Gastroesophageal sphincter (tissue), 4 donors: ENCODE results near the gene TBR1. TPM values are rescaled to one million over a fixed set of nuclear protein-coding genes. Genes with fewer than 3 reads are reported as not detected.

Experiments used
- ATAC-seq: fragments of 150-250 bp; one replicate; pipeline ENCODE4 v1.9.1; 2016; ENCODE audit warnings: mild to moderate bottlenecking, moderate library complexity
- H3K27ac ChIP-seq, 4 donors: fragments of 200-600 bp; sonication (generic) in 3 of 4; 1 replicate in 3 of 4; 2 replicates in 1 of 4; pipeline ENCODE4 v1.5.1; 2016 to 2019
- H3K27me3 ChIP-seq: fragments of 200-600 bp; sonication (generic); one replicate; pipeline ENCODE4 v1.5.1; 2019
- H3K36me3 ChIP-seq, 2 donors: fragments of 200-600 bp; sonication (generic); one replicate each; pipeline ENCODE4 v1.5.1; 2019; ENCODE audit warnings: control low read depth in 1 of 2
- H3K4me1 ChIP-seq, 3 donors: fragments of 200-600 bp; sonication (generic); 1 replicate in 2 of 3; 2 replicates in 1 of 3; pipeline ENCODE4 v1.5.1; 2016 to 2019; ENCODE audit warnings: control low read depth in 2 of 3
- H3K4me3 ChIP-seq, 2 donors: fragments of 200-600 bp; sonication (generic); one replicate each; pipeline ENCODE4 v1.5.1; 2019; ENCODE audit warnings: mild to moderate bottlenecking in 1 of 2, moderate library complexity in 1 of 2
- H3K9me3 ChIP-seq, 3 donors: fragments of 200-600 bp; sonication (generic); one replicate each; pipeline ENCODE4 v1.5.1; 2017 to 2019; ENCODE audit warnings: control low read depth in 2 of 3
- EP300 ChIP-seq: sonication (generic); formaldehyde crosslinking; IDR thresholded peaks from one replicate; pipeline ENCODE4 v1.6.1; 2017; ENCODE audit warnings: antibody characterized with exemption, mild to moderate bottlenecking
- POLR2A ChIP-seq, 2 donors: fragments of 450-650 bp; IDR thresholded peaks; one replicate each; pipeline ENCODE4 v1.6.1; 2017; ENCODE audit warnings: antibody characterized with exemption in 2 of 2, mild to moderate bottlenecking in 2 of 2, moderate library complexity in 1 of 2
- POLR2AphosphoS5 ChIP-seq: sonication (generic); formaldehyde crosslinking; IDR thresholded peaks from one replicate; pipeline ENCODE4 v1.6.1; 2017; ENCODE audit warnings: antibody characterized with exemption
- WGBS, 2 donors: methylation state at CpG; one replicate each; pipeline ENCODE4 v1.1.5; 2018; ENCODE audit warnings: low coverage in 1 of 2; 5-methylcytosine and 5-hydroxymethylcytosine counted together
- small RNA-seq, 4 donors: library from RNA; depleted of rRNA; stranded (forward); fragments of <200 nt; gene quantifications; one replicate each; pipeline ENCODE3, GENCODE V24; 2016
- total RNA-seq, 4 donors: library from RNA; depleted of rRNA; stranded (reverse); fragments of >200 nt; gene quantifications; one replicate each; pipeline ENCODE4 v1.1.0, GENCODE V29; 2016
- TF ChIP-seq, protein P1 (sequence below), 4 experiments: fragments of 200-600 bp in 2 of 4; fragments of 450-650 bp in 2 of 4; sonication (generic) in 1 of 4; IDR thresholded peaks; one replicate each; pipeline ENCODE4 v1.5.1; 2017 to 2019; ENCODE audit warnings: antibody characterized with exemption in 4 of 4, mild to moderate bottlenecking in 2 of 4, moderate library complexity in 2 of 4

Gene TBR1
- total RNA-seq, 4 donors from 2014 or later = not detected

DNA sequence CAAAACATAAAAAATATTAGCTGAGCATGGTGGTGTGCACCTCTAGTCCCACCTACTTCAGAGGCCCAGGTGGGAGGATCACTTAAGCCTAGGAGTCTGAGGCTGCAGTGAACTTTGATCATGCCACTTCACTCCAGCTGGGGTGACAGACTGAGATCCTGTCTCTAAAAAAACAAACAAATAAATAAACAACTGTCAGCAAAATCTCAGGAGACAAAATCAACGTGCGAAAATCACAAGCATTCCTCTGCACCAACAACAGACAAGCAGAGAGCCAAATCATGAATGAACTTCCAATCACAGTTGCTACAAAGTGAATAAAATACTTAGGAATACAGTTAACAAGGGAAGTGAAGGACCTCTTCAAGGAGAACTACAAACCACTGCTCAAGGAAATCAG lies 58.8 kb downstream of the TBR1 start:
- H3K36me3 ChIP-seq = no peaks in the 10 kb centered on the region
- ATAC-seq = no peak
- no peak overlapping the region for H3K27ac ChIP-seq
- no peak overlapping the region for H3K4me3 ChIP-seq
- peaks cover 7% of the 10 kb centered on the region for H3K27me3 ChIP-seq
- 100% methylated on average over 2 of the region's 2 CpGs; no CpG with 5 or more reads in 1 of the 2 donors for whole genome bisulfite sequencing, 2 donors
- peaks cover 0 to 12% (median 0%) of the 10 kb centered on the region in 3 donors for H3K9me3 ChIP-seq
- no peaks in the 10 kb centered on the region for H3K4me1 ChIP-seq
- TF ChIP-seq, protein P1, sequence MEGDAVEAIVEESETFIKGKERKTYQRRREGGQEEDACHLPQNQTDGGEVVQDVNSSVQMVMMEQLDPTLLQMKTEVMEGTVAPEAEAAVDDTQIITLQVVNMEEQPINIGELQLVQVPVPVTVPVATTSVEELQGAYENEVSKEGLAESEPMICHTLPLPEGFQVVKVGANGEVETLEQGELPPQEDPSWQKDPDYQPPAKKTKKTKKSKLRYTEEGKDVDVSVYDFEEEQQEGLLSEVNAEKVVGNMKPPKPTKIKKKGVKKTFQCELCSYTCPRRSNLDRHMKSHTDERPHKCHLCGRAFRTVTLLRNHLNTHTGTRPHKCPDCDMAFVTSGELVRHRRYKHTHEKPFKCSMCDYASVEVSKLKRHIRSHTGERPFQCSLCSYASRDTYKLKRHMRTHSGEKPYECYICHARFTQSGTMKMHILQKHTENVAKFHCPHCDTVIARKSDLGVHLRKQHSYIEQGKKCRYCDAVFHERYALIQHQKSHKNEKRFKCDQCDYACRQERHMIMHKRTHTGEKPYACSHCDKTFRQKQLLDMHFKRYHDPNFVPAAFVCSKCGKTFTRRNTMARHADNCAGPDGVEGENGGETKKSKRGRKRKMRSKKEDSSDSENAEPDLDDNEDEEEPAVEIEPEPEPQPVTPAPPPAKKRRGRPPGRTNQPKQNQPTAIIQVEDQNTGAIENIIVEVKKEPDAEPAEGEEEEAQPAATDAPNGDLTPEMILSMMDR (IDR thresholded peaks at IDR 0.05) = no peak
- no peak for TF ChIP-seq POLR2A (IDR thresholded peaks at IDR 0.05)
- no peak for TF ChIP-seq POLR2AphosphoS5
- TF ChIP-seq EP300 = no peak

Small RNA genes lying within 50 kb of the gene (small RNA-seq; reads per million reads assigned to genes)
- 0 reads per million in 4 donors for gene RNA5SP108

Other genes with a start within 250 kb of the TBR1 start
- 10 to 100 TPM; 32.3 to 46.1 (median 35.6) TPM for gene PSMD14, start 107.9 kb upstream of the TBR1 start, total RNA-seq
- gene SLC4A10, start 208.1 kb downstream of the TBR1 start, total RNA-seq = under 1 TPM in 1 of 4 donors, not detected in 3; 0.40 TPM